Fibroblast of the aortic adventitia (primary cell): ENCODE measurements around the gene CIDEB. TPM values are rescaled to one million over a fixed set of nuclear protein-coding genes. Genes with fewer than 3 reads are reported as not detected.

Experiments
- DNase-seq: peaks from one replicate; pipeline ENCODE4 v3.0.0-alpha.2; 2010; ENCODE audit warnings: low read depth
- H3K4me3 ChIP-seq: 2 replicates; pipeline ENCODE4 v1.5.1; 2011; ENCODE audit warnings: low read depth, mild to moderate bottlenecking, control low read depth, low read length, moderate library complexity
- total RNA-seq: library from RNA; depleted of rRNA; stranded (reverse); fragments of >200 nt; gene quantifications from 2 replicates; pipeline ENCODE4 v1.2.3, GENCODE V29; 2012; ENCODE audit warnings: low replicate concordance
- TF ChIP-seq, protein P1 (sequence below): IDR thresholded peaks from 2 replicates; pipeline ENCODE4 v1.5.1; 2011; ENCODE audit warnings: mild to moderate bottlenecking, low read length, control low read depth, inconsistent platforms; ENCODE audit not compliant: insufficient read depth

Gene CIDEB
- total RNA-seq, 1 donor: 4.2 TPM

DNA sequence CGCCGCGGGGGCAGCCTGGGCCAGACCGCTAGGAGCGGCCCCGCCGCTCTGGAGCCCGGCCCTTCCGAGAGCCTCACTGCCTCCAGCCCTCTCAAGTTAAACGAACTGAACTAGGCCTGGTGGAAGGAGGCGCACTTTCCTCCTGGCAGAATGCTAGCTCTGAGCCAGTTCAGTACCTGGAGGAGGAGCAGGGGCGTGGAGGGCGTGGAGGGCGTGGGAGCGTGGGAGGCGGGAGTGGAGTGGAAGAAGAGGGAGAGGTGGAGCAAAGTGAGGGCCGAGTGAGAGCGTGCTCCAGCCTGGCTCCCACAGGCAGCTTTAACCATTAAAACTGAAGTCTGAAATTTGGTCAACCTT is 8.8 kb upstream of the CIDEB start:
- no peak for DNase-seq
- H3K4me3 ChIP-seq: no peak overlapping the region
- TF ChIP-seq, protein P1, sequence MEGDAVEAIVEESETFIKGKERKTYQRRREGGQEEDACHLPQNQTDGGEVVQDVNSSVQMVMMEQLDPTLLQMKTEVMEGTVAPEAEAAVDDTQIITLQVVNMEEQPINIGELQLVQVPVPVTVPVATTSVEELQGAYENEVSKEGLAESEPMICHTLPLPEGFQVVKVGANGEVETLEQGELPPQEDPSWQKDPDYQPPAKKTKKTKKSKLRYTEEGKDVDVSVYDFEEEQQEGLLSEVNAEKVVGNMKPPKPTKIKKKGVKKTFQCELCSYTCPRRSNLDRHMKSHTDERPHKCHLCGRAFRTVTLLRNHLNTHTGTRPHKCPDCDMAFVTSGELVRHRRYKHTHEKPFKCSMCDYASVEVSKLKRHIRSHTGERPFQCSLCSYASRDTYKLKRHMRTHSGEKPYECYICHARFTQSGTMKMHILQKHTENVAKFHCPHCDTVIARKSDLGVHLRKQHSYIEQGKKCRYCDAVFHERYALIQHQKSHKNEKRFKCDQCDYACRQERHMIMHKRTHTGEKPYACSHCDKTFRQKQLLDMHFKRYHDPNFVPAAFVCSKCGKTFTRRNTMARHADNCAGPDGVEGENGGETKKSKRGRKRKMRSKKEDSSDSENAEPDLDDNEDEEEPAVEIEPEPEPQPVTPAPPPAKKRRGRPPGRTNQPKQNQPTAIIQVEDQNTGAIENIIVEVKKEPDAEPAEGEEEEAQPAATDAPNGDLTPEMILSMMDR: no peak

DNA sequence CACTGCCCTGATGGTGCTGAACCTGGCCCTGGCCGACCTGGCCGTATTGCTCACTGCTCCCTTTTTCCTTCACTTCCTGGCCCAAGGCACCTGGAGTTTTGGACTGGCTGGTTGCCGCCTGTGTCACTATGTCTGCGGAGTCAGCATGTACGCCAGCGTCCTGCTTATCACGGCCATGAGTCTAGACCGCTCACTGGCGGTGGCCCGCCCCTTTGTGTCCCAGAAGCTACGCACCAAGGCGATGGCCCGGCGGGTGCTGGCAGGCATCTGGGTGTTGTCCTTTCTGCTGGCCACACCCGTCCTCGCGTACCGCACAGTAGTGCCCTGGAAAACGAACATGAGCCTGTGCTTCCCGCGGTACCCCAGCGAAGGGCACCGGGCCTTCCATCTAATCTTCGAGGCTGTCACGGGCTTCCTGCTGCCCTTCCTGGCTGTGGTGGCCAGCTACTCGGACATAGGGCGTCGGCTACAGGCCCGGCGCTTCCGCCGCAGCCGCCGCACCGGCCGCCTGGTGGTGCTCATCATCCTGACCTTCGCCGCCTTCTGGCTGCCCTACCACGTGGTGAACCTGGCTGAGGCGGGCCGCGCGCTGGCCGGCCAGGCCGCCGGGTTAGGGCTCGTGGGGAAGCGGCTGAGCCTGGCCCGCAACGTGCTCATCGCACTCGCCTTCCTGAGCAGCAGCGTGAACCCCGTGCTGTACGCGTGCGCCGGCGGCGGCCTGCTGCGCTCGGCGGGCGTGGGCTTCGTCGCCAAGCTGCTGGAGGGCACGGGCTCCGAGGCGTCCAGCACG is 8.2 kb upstream of the CIDEB start:
- TF ChIP-seq, protein P1: no peak
- no peak overlapping the region for H3K4me3 ChIP-seq
- DNase-seq: no peak

DNA sequence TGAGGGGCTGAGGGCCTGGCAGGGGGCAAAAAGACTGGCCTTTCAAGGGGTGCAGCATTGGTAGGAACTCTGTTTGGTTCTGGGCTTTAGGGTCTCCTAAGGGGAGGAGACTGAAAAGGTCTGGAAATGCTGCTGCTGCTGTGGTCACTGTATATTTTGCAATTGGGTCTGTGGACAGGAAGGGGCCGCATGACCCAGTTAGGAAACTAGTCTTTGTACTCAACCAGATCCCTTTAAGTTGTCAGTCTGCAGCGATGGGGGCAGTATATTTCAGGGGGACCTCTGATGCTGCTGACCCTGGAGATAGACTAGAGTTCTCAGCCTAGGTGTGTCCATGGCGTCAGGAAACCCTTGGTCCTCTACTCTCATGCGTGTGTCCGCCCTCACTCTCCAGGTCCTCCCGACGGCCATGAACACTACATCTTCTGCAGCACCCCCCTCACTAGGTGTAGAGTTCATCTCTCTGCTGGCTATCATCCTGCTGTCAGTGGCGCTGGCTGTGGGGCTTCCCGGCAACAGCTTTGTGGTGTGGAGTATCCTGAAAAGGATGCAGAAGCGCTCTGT is 7.5 kb upstream of the CIDEB start:
- no peak for DNase-seq
- H3K4me3 ChIP-seq: no peak overlapping the region
- TF ChIP-seq, protein P1: no peak

DNA sequence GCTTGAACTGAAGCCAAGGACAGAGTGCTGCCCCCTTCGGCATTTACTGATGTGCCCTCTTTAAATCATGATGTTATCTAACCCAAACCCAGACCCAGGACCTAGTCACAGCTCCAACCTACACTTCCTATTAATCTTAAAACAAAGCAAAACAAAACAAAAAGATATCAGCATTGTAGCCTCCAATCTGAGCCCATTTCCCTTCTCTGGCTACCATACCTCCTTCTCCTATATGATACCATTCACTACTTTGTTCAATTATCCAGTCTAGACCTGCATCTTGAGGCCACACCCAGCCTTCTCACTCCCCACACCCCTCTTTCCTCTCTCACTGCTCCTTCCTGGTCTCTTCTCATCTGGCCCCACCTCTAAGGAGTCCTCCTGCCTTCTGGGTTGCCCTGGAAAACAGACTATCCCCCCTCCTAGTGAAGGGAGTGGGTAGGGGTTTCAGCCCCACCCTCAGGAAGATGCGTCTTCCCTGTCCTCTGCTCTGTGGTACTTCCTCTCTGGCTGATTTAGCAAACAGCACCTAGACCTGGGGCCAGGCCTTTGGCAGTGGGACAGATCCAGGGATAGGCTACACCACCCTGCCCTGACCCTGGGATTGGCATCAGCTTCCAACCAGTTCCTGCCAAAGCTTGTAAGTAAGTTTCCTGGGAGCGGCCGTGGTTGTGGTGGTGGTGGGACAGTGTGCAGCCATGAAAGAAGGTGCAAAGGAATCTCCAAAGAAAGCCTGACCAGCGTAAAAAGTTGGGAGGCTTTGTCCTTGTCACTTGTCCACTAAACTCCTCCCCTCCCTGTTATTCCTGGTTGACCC is 6.8 kb upstream of the CIDEB start:
- TF ChIP-seq, protein P1: no peak
- no peak overlapping the region for H3K4me3 ChIP-seq
- DNase-seq: no peak

DNA sequence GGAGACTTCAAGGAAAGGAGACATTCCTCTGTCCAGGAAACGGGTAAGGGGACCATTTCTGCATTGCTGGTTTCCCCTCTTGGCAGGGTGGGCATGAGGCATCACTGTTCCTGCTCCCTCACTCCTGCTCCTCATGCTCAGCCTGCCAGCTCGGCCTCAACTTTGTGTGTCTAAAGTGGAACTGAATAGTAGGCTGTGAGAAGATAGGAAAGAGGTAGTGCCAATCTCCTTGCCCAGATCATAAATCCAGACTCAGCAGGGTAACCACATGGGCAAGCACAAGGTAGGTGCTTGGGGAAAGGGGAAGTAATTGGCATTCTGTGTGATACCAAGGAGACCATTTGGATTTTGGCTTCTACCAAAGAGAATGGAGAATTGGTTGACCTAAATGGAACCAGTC is 6.1 kb upstream of the CIDEB start:
- TF ChIP-seq, protein P1: no peak
- H3K4me3 ChIP-seq: no peak overlapping the region
- DNase-seq: no peak

DNA sequence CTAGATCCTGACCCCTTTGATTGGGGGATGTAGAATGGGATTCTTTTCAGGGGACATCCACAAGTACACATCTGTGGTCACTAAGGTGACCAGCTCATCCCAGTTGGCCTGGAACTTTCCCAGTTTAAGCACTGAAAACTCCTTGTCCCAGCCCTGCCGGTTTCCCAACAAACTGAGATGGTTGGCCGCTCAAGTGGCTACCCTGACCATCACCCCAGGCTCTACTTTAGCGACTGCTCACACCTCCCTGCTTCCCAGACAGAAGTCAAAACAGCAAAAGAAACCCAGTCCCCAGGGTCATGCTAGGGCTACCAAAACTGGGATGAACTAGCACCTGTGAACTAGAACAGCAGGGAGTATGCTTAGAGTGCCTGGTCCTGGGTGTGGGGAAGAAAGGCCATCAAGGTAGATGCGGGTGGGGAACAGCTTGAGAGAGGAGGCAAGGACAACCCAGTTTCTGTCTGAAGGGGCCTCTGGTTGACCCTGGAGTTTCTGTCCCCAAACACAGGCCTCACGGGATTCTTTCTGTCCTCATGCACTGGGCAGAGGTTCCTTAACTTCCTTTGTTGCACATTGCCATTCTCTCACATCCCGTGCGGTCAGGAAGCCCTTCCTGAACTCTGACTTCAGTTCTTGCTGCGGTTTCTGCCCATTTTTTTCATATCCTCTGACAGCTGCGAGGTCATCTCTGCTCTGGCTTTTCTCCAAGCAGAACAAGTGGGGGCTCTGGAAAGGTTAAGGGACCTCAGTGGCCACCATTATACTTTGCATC is 5.1 kb upstream of the CIDEB start:
- H3K4me3 ChIP-seq: no peak overlapping the region
- DNase-seq: no peak
- TF ChIP-seq, protein P1: no peak
